Measurements from ENCODE around the gene YAE1.

DNA sequence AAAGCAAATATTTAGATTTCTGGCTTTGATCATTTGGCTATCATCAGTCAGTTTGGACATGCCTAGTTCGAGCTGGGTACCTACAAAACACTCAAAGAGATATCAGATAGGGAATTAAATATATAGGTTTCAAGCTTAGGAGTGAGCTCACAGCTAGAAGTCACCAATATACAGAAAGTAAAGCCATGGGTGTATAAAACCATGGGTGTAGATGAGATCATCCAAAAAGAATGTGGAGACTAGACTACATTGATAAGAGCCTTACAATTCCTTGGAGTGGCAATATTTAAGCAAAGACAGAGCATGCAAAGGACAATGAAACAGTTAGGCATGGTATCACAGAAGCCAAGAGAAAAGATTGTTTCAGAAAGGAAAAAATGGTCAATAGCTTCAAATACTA lies 49.9 kb downstream of the YAE1 start:
- TF ChIP-seq, protein P1, sequence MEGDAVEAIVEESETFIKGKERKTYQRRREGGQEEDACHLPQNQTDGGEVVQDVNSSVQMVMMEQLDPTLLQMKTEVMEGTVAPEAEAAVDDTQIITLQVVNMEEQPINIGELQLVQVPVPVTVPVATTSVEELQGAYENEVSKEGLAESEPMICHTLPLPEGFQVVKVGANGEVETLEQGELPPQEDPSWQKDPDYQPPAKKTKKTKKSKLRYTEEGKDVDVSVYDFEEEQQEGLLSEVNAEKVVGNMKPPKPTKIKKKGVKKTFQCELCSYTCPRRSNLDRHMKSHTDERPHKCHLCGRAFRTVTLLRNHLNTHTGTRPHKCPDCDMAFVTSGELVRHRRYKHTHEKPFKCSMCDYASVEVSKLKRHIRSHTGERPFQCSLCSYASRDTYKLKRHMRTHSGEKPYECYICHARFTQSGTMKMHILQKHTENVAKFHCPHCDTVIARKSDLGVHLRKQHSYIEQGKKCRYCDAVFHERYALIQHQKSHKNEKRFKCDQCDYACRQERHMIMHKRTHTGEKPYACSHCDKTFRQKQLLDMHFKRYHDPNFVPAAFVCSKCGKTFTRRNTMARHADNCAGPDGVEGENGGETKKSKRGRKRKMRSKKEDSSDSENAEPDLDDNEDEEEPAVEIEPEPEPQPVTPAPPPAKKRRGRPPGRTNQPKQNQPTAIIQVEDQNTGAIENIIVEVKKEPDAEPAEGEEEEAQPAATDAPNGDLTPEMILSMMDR (IDR thresholded peaks at IDR 0.05): no peak
- no peak for TF ChIP-seq POLR2A (IDR thresholded peaks at IDR 0.05)
- TF ChIP-seq POLR2AphosphoS5 (IDR thresholded peaks at IDR 0.05): no peak

All from breast epithelium (tissue), 3 donors.